Measurements from ENCODE around the gene ATP5MG.

ATP5MG gene

DNA sequence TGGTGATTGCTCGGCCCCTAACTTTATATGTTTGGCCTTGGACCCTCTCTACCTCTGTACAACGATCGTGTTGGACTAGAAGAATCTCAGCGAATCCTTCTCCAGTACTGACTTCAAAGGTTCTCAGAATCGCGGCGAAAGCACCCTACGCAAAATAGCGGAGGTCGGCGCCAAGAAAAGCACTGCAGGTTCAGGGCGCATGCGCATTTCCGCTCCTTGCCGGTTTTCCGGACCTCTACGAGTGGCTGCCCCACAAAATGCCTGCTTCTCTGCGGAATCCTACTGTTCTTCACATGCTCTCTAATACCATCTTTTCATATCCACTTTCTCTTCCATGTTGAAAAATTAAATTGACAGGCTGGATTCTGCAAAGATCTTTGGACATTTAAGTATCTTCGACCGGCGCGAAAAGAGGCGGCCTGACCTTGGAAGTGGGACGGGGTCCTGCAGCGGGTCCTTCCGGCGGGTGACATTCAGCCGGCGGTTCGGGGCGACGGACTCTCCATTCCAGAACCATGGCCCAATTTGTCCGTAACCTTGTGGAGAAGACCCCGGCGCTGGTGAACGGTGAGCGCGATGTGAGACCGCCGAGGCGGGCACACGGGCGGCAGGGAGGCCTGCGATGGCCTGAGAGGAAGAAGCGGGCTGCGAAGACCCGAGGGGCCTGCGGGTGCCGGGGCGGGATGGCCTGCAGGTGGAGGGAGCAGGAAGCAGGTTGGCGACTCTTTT lies at the start of gene ATP5MG:
TSS of gene ATP5MG (plus strand) at position 456 of the 729 bp plus-strand sequence. CDS start at position 516, 60 bp downstream.
- FAIRE-seq: peak; percentile 97

DNA sequence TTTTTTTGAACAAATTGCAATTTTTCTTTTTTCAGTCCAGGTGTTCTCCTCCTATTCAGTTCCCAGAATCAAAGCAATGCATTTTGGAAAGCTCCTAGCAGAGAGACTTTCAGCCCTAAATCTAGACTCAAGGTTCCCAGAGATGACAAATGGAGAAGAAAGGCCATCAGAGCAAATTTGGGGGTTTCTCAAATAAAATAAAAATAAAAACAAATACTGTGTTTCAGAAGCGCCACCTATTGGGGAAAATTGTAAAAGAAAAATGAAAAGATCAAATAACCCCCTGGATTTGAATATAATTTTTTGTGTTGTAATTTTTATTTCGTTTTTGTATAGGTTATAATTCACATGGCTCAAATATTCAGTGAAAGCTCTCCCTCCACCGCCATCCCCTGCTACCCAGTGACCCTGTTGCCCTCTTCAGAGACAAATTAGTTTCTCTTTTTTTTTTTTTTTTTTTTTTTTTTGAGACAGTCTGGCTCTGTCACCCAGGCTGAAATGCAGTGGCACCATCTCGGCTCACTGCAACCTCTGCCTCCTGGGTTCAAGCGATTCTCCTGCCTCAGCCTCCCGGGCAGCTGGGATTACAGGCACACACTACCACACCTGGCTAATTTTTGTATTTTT lies 48.2 kb upstream of the ATP5MG start:
- FAIRE-seq: peak; percentile 64
- DNase-seq (ENCODE audit: extremely low spot score, insufficient read length, low read depth): no peak

More for the DNA sequence above, at the start of gene ATP5MG:
- DNase-seq (ENCODE audit: extremely low spot score, insufficient read length, low read depth): peak; percentile 71

GRCh38 chr11:118358071-118358470 lies 43.3 kb upstream of the ATP5MG start:
- DNase-seq (ENCODE audit: extremely low spot score, insufficient read length, low read depth) (no peak), FAIRE-seq (no peak)

- FAIRE-seq (peak; percentile 97), DNase-seq (ENCODE audit: extremely low spot score, insufficient read length, low read depth) (peak; percentile 87)
These were observed 42.0 kb upstream of the ATP5MG start, which contains the start of gene UBE4A for GRCh38 chr11:118359295-118359958. UBE4A (plus strand) TSS chr11:118359600; CDS start chr11:118365081, 5,481 bp downstream.

DNA sequence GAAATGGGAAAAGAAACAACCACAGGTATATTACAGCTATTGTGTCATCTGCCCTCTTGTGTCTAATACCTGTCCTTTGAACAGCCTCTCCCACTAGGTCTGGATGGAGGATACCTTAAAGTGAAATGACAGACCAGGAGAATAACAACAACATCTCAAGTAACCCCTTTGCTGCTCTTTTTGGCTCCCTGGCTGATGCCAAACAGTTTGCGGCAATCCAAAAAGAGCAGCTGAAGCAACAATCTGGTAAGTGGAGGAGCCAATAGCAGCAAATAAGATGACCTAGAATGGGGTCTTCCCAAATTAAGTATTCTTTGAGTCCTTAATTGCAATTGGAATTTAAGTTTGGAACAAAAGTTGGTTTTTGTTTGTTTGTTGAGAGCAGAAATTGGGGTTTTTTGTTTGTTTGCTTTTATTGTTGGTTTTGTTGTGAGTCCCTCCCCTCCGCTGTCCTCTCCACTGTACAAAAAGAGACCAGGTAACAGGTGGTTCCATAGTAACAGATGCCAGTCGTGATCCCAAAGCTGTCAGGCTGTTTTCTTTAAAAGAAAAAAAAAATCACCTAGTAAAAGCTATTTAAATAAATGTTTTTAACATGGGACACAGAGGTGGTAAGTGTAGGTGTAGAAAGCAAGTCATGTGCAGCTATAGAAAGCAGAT lies 36.3 kb upstream of the ATP5MG start:
- FAIRE-seq: no peak
- DNase-seq (ENCODE audit: extremely low spot score, insufficient read length, low read depth): no peak

- FAIRE-seq (no peak), DNase-seq (ENCODE audit: extremely low spot score, insufficient read length, low read depth) (no peak)
These were observed 35.1 kb upstream of the ATP5MG start for GRCh38 chr11:118366287-118366686.

DNA sequence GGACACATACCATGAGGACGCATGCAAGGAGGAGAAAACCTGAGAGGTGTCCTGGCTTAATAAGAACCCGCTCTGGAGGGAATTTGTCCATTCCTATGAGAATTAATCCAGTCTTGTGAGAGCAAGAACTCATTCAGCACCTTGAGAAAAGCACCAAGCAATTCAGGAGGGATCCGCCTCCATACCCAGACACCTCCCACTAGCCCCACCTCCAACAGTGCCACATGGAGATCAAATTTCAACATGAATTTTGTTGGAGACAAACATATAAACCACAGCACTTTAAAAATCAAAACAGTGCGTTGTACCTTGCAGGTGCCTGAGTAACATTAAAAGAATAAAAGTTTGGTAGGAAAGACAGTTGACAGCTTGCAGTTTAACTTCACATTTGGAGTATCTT lies 30.6 kb upstream of the ATP5MG start:
- FAIRE-seq (no peak), DNase-seq (ENCODE audit: extremely low spot score, insufficient read length, low read depth) (no peak)

DNA sequence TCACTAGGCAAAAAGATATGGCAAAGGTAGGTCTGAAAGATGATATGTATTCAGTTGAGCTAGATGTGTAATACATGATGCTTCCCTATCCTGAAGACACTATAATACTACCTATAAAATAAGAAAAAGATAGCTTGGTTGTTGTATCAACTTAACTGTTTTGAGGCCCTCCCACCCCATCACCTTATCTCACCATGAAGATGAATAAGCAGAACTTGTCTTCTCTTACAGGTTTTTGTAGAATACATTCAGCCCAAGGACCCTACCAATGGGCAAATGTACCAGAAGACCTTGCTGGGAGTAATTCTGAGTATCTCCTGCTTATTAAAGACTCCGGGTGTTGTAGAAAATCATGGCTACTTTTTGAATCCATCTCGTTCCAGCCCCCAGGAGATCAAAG lies 28.1 kb upstream of the ATP5MG start:
- DNase-seq (ENCODE audit: extremely low spot score, insufficient read length, low read depth) (no peak), FAIRE-seq (no peak)

- DNase-seq (ENCODE audit: extremely low spot score, insufficient read length, low read depth): no peak
- no peak for FAIRE-seq
These were observed 27.5 kb upstream of the ATP5MG start for GRCh38 chr11:118373871-118374270.

GRCh38 chr11:118374729-118375128 lies 26.7 kb upstream of the ATP5MG start:
- FAIRE-seq (no peak), DNase-seq (ENCODE audit: extremely low spot score, insufficient read length, low read depth) (no peak)

GRCh38 chr11:118375978-118376377 lies 25.4 kb upstream of the ATP5MG start:
- FAIRE-seq: no peak

DNA sequence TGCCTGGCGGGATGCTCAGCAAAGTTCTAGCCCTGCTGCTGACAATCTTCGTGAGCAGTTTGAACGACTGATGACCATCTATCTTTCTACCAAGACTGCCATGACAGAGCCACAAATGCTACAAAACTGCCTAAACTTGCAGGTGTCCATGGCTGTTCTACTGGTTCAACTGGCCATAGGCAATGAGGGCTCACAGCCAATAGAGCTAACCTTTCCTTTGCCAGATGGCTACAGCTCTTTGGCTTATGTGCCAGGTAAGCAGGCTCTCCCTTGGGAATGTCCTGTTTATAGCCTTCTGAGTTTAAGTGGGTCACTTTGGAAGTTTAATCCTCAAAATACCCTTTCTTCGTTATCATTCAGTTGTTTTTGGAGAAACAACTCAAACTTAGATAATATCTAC lies 21.9 kb upstream of the ATP5MG start:
- FAIRE-seq (no peak), DNase-seq (ENCODE audit: extremely low spot score, insufficient read length, low read depth) (no peak)

More at GRCh38 chr11:118375978-118376377, 25.4 kb upstream of the ATP5MG start:
- no peak for DNase-seq (ENCODE audit: extremely low spot score, insufficient read length, low read depth)

DNA sequence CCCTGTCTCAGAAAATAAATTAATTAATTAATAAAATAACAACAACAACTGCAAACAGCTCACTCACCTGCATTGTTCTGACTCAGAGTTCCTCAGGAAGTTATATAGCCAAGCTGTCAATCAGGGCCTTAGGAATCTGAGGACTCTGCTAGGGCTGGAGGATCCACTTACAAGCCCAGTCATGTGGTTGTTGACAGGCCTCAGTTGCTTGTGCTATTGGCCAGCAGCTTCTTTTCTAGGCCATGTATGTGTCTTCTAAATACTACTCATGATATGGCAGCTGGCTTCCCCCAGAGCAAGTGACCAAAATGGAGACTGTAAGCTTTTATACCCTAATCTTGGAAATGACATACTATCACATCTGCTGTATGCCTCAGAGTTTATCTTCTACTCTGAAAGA lies 20.8 kb upstream of the ATP5MG start:
- no peak for DNase-seq (ENCODE audit: extremely low spot score, insufficient read length, low read depth)
- FAIRE-seq: no peak

DNA sequence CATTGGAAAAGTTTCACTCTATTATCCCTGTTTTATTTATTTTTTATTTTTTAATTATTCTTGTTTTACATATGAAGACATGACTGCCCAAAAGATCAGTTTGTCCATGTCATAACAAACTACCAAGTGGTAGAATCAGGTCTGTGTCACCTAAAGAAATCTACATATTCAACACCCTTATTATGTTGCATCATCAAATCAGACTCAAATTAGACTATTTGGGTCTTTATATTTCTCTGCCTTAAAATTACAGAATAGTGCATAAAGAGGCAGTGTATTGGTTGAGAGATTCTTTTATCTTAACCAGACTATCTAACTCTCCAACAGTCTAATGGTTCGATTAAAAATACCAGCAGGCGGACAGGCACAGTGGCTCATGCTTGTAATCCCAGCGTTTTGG lies 18.5 kb upstream of the ATP5MG start:
- FAIRE-seq: no peak

GRCh38 chr11:118383657-118384056 lies 17.7 kb upstream of the ATP5MG start:
- no peak for FAIRE-seq
- no peak for DNase-seq (ENCODE audit: extremely low spot score, insufficient read length, low read depth)

More for the DNA sequence above, 18.5 kb upstream of the ATP5MG start:
- DNase-seq (ENCODE audit: extremely low spot score, insufficient read length, low read depth): no peak

DNA sequence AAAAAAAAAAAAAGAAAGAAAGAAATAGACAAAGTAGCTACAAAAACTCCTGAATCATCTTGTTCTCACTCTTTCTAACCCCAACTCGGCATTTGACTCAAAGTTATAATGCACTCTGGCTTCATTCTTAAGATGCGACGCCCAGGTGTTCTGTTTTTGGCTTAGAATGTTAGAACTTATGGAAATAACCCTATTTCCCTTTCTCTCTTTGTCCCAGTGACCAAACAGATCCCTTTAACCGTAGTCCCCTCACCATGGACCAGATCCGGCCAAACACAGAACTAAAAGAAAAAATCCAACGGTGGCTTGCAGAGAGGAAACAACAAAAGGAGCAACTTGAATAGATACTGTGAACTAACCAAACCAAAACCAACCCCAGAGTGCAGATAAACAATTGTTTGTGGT lies 5.3 kb upstream of the ATP5MG start:
- FAIRE-seq (no peak), DNase-seq (ENCODE audit: extremely low spot score, insufficient read length, low read depth) (no peak)

DNA sequence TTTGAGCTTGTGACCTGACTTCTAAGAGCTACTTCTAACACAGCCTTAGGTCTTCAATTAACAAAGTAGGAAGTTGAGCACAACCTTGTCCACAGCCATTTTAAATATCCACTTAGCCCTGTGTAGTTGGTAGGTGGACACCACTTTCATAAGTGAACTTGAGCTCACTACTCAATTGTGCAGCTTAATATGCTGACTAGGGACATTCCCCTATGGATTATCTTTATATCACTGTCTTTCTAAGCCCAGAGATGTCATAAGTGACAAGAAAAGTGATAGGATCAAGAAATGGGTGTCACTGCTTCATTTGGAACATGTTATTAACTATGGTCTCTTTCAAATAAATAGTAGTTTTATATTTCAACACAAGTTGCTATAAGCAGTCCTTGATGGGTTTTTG lies 4.0 kb upstream of the ATP5MG start:
- DNase-seq (ENCODE audit: extremely low spot score, insufficient read length, low read depth): no peak
- FAIRE-seq: no peak

DNA sequence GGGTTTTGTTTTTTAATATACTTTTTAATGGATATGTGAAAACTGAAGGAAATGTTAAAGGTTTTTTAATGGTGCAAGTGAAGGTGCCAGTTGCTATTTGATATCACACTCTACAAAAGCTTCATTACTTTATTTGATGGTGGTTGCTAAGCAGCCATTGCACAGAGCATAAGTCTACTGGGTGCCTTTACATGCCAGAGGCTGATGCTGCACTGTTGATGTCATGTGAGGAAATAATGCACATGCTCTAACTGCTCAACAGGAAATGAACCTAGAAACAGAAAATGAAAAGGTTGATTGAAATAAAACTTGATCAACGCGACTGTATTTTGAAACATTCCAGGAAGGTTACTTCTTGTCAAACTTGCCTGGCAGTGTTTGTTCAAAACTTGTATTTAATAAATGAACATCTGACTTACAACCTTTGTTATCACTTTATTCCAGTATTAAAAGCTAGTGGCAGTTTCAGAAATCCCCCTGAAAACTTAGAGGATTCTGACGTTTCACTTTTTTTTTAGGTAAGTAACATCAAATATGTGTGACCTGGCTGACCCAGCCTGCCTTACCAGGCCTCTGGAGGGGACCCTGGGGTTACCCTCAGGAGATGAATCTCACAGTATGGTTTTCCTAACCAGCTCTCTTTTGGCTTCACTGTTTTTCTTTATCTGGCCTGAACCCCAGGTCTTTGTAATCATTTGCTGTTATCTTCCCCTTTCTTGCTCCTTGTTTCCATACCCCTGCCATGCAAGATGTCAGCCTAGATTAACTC lies 2.4 kb upstream of the ATP5MG start:
- FAIRE-seq: peak; percentile 67
- DNase-seq (ENCODE audit: extremely low spot score, insufficient read length, low read depth): no peak

DNA sequence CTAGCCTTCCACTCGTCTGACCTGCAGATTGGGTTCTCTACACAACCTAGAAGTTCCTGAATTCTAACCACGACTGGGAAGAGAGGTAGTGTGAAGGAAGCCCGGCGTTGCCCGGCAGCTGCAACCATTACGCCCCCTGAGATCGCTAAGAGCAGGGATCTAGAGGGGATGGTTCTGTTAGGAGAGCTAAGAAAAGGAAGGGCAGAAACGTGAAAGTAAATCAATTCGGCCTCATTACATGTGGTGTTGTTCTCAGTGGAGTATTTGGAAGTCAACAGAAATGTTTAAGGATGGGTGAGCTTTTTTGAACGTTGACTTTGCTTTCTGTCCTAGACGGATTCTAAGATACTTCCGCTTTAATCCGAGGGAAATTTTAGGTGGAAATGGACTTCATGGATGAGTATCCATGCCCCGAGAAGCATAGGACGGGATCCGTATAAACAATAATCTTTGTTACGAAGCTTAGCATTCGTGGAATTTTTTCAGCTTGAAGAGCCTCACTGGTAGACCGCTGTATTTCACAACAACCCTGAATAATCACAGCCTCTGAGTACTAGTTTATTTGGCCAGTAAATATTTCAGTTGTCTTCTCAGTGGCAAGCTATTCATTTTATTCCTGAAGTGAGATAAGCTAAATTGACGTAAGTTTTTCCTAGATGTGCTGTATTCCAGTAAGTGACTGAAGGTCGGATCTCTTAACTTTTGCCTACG lies 629 bp downstream of the ATP5MG start:
- DNase-seq (ENCODE audit: extremely low spot score, insufficient read length, low read depth): no peak
- no peak for FAIRE-seq
